GM19025 (cell line): ENCODE measurements around the gene PRKCE.

Experiments
- ATAC-seq: cut with Tn5 transposase; IDR thresholded peaks from one replicate; pipeline ENCODE4 v1.9.1; 2021; ENCODE audit warnings: mild to moderate bottlenecking, low read depth, moderate library complexity; ENCODE audit not compliant: unreplicated experiment

PRKCE gene

GRCh38 chr2:46119453-46119852 lies 468.0 kb downstream of the PRKCE start:
- ATAC-seq, result no peak

GRCh38 chr2:46120792-46121555 lies 469.5 kb downstream of the PRKCE start:
- ATAC-seq, result no peak

DNA sequence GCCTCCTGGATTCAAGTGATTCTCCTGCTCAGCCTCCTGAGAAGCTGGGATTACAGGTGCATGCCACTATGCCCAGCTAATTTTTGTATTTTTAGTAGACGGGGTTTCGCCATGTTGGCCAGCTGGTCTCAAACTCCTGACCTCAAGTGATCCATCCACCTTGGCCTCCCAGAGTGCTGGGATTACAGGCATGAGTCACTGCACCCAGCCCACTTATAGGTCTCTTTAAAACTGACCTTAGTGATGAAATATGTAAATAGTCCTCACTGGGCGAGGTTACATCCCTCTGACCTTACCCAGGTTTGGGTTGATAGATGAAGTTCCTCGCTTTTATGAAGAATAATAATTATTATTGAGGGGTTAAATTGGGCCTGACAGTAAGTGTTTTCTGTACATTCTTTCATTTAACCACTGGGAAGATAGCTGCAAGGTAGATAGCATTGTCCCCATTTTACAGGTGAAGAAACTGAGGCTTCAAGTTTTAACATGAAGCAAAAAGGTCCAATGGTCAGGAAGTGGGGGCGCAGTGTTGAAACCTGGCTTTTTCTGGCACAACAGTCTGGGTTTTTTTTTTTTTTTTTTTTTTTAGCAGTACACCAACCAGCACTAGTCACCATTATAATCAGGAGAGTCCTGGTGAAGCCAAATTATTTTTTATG lies 471.0 kb downstream of the PRKCE start:
- no peak for ATAC-seq

DNA sequence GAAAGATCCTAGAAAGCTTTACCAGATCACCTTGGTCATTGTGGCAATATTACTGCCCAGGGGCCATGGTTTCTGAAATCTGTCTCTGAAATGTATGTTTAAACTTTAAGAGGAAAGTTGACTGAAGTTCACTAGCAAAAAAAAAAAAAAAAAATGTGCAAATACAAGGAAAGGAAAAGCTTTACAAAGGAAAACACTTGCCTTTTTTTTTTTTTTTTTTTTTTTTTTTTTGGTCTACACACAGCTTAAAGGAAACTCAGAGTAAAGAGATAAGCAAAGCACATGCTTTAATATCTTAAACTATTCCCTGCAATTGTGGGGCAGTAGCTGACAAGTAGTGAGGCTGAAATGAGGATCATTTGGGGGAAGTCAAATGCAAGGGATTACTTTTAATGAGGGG lies 471.5 kb downstream of the PRKCE start:
- no peak for ATAC-seq

- no peak for ATAC-seq
Measured at GRCh38 chr2:46125798-46126197, 474.3 kb downstream of the PRKCE start.

DNA sequence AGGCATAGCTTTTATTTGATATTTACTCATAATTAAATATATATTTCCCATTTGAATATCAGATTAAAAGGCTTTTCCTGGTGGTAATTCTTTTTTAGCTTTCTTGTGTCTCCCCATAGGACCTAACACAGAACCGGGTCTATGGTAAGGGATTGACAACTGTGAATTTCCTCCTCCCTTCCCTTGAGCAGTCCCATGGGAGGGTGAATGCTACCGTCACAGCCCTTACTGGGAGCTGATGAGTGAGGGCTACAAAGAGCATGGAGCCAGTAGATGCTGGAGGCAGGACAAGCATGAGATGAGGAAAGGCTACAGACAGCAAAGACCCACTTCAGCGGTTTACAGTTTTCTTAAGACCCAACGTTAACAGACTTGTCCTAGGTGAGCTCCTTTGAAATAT lies 475.1 kb downstream of the PRKCE start:
- no peak for ATAC-seq

- no peak for ATAC-seq
Measured at GRCh38 chr2:46127176-46127575, 475.7 kb downstream of the PRKCE start.

DNA sequence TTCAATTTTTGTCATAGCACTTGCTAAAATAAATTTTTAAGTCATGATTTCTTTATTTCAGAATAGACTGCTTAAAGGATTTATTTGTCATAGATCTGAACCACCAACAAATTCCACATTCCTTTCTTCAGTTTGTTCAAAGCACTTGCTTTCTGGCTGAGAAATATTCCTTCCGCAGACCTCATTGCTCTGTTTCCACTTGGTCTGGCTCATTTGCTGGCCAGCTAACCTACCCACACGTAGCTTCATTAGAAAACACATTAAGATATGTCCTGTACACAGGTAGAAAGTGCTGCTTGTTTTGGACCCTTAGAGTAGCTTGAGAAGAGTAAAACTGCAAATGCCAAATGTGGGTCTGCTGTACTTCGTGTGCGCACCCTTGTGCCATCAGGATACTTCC lies 479.0 kb downstream of the PRKCE start:
- no peak for ATAC-seq

DNA sequence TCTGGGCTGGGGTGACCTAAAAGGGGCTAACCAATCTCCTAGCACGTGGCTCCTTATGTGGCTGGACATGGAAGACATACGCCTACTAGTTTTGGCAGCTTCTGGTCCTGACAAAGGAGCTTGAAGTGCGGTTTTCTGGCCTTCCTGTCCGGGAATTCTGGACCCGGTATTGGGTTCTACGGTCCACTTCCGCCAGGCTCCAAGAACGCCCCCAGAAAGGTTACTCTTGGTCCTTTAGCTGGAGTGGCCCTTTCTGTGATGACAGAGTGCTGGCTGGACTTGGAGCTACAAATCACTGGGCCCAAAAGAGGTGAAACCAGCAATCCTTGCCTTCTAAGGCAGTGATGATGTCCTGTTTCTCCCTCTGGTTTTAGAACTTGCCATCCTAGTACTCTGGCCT lies 481.5 kb downstream of the PRKCE start:
- no peak for ATAC-seq

- no peak for ATAC-seq
Measured at GRCh38 chr2:46134531-46135227, 483.2 kb downstream of the PRKCE start.

DNA sequence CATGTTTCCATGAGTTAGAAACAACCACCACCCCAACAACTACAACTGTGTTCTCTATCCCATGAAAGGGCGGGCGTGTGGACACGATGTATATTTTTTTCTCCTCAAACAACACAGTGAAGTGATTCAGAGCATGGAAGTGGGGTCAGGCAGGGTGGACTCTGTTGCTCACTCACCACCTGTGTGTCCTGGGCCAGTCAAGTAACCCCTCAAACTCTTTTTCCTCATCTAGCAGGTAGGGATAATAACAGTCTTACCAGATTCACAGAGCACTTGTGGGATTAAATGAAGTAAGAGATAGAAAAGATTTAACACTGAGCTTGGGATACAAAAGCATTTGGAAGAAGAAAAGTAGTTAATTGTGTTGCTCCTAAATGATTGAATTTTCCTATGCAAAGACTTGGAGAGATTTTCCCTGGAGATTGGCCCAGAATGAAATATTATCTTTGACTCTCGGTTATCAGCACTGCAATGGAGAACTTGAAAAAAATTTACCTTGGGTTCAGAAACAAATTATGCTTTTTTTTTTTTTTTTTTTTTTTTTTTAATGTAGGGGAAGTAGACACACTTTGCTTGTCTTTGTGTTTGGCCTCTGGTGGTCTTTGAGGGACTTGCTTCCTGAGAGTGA lies 483.9 kb downstream of the PRKCE start:
- ATAC-seq, result no peak

GRCh38 chr2:46135958-46136357 lies 484.5 kb downstream of the PRKCE start:
- no peak for ATAC-seq

- ATAC-seq, result no peak
Measured at GRCh38 chr2:46136481-46136880, 485.0 kb downstream of the PRKCE start.

DNA sequence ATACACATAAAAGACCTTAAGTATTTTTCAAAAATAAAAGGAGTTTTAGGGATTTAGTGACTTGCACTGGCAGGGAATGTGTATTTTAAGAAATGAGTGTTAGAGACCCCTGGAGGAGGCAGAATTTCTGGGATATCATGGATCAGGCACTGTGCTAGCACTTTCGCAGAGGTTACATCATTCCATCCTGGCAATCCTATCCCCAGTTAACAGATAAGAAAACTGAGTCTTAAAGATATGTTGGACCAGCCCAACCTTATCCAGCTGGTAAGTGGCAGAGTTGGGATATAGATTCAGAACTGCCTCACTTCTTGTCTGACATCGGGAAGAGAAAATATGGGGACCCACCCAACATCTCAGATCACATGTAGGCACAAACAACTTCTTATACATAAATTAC lies 485.5 kb downstream of the PRKCE start:
- ATAC-seq, result no peak

DNA sequence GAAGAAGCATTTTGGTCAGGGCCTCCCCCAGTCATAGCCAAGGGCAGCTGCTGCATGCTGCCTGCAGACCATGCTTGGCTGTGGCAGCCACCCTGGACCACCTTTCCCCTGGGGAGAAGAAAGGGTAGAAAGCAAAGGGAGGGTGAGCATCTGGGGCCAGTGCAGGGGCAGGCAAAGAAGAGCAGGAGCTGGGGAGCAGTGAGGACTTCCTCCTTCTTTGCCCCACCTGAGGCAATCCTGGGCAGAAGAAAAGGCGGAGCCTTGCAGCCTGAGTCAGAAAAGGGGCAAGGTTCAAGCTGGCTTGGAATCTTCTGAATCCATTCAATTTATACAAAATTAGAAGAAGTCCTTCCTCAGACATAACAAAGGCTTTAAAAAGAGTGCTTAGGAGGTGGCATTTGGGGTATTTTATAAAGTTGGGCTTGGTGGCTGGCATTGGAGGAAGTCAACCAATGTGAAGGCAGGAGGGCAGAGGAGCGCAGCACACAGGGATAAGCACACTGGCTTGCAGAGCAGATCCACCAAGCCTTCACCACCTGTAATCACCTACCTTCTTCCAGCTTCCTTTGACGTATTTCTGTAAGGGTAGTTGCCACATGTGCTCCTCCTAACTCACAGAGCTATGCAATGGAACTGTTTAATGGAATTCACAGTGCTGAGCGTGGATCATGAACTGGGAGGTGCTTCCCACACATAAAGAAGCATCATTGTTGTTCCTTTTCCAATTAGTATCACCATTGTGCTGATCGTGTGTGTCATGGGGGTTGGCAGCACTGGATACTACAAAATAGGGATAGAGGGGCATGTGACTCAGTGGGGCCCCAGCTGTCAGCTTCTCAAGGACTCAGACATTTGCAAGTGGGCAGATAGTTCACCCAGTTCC lies 491.3 kb downstream of the PRKCE start:
- no peak for ATAC-seq

DNA sequence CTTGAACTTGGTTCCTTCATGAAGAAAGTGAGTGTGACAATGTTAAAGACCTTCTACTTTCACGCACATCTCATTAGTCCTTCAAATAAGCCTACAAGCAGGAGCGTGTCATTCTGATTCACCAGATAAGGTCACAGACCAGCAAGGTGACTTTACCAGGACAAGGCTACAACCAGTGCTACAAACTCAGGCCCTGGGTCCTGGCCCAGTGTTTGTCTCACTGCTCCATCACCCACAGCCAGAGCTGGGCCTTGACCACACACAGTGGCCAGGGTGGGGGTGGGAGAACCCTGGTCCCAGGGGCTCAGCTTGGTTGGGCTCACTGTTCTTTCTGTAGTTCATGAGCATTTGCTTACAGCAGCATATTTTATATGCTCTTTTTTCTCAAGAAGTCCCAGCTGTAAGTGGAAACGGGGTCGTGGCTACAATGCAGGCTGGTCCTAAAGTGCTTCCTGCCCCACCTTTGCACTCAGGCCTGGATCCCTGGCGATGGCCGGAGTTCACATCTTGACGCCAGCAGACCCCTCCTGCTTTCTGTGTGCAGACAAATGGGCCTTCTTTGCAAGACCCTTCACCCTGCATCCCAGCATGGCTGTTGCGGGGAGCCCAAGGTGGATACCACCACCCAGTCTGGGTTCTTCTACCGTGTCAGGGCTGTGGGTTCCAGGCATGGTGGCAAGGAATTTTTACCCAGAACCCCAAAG lies 492.1 kb downstream of the PRKCE start:
- ATAC-seq, result no peak

- ATAC-seq, result no peak
Measured at GRCh38 chr2:46144133-46144800, 492.8 kb downstream of the PRKCE start.

DNA sequence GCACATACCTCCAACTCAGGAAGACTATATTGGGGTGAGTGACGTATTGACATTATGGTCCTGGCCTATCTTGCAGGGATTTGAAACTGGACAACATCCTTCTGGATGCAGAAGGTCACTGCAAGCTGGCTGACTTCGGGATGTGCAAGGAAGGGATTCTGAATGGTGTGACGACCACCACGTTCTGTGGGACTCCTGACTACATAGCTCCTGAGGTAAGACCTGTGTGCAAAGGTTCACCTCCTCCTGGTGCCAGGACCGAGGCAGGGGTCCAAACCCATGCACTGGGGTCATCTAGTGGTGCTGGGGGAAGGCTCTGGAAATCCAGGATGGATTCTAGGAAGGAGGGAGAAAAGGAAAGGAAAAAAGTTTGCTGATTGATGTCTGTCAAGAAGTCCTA lies 493.5 kb downstream of the PRKCE start:
- no peak for ATAC-seq

GRCh38 chr2:46145840-46146239 lies 494.4 kb downstream of the PRKCE start:
- no peak for ATAC-seq
